GM18858 (cell line): Measurements from ENCODE around the gene KLK15.
"Not testable (repeated sequence)": the region's sequence is repeated elsewhere in the genome, so short reads cannot be mapped to it uniquely, and the experiment has no call there.

ENCODE experiments used
- ATAC-seq: cut with Tn5 transposase; IDR thresholded peaks from one replicate; pipeline ENCODE4 v1.9.1; 2021; ENCODE audit not compliant: unreplicated experiment

The KLK15 gene

DNA sequence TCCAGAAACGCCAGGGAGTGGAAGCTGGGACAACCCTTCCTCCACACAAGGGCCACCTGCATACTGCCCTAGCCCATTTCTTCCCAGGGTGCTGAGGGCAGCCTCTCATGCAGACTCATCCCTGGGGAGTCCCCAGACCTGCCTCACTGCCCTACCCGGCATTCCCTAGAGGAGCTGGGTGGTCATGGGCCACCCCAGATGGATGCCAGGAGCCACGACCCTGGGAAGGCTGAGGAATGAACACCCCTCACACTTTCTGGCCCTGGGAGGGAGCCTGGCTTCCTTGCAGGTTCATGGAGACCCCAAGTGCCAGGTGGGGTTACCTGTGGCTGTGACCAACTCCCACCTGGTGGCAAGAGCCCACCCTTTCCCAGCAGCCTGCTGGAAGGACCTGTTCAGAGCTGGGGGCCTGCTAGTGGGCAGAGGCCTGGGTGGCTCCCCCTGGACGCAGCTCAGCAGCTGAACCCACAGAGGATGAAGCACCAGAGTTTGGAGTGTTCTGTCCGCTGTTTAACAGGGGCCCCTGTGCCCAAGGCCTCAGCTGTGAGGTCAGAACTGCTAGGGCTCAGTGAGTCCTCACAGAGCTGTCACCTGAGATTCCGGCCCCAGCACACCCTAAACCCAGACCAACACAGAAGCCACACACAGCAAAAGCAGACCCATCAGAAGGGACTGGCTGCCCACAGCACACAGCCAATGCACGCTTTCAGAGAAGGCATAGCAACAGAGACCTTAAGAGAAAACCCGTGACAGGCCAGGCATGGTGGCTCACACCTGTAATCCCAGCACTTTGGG is 36.5 kb downstream of the KLK15 start:
- no peak for ATAC-seq

- ATAC-seq, result no peak
These were observed 37.2 kb downstream of the KLK15 start for GRCh38 chr19:50796128-50796633.

DNA sequence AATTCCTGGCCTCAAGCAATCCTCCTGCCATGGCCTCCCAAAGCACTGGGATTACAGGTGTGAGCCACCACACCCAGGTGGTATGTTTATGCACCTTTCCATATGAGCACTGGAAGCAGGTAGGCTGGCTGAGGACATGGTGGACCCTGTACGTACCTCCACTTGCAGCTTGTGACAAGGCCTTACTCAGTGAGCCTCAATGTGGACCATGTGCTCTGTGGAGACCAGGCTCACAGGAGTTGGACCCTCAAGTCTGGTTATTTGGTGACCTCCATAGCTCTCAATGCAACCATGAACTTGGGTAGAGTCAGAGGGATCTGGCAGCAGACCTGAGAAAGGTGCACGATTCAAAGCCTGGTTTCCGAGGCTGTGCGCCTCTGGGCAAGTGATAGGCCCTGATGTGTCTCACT is 37.7 kb downstream of the KLK15 start:
- ATAC-seq, result no peak

DNA sequence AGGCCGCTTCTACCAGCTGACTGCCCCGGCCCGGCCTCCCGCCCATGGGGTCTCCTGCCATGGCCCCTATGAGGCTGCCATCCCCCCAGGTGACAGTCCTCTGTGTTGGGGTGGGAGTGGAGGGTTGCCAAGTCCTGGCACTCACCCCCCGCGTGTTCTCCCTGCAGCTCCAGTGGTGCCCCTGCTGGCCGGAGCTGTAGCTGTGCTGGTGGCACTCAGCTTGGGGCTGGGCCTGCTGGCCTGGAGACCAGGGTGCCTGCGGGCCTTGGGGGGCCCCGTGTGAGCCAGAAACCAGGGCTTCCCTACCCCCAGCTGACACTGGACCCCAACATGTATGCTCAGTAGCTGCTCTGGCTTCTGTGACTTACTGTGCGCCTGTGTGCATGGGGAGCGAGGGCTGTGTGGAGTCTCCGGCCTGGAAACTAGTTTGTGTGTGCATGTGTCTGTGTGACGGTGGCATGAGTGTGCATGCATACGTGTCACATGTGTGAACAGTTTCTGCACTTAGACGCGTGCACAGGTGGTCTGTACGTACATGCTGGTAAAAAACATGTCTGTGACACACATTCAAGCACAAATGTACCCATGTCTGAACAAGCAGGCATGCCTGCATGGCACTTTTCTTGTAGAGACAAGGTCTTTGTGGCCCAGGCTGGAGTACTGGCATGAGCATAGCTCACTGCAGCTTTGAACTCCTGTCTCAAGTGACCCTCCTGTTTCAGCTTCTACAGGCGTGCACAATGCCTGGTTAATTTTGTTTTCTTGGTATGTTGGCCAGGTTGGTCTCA is 38.3 kb downstream of the KLK15 start:
- no peak for ATAC-seq

DNA sequence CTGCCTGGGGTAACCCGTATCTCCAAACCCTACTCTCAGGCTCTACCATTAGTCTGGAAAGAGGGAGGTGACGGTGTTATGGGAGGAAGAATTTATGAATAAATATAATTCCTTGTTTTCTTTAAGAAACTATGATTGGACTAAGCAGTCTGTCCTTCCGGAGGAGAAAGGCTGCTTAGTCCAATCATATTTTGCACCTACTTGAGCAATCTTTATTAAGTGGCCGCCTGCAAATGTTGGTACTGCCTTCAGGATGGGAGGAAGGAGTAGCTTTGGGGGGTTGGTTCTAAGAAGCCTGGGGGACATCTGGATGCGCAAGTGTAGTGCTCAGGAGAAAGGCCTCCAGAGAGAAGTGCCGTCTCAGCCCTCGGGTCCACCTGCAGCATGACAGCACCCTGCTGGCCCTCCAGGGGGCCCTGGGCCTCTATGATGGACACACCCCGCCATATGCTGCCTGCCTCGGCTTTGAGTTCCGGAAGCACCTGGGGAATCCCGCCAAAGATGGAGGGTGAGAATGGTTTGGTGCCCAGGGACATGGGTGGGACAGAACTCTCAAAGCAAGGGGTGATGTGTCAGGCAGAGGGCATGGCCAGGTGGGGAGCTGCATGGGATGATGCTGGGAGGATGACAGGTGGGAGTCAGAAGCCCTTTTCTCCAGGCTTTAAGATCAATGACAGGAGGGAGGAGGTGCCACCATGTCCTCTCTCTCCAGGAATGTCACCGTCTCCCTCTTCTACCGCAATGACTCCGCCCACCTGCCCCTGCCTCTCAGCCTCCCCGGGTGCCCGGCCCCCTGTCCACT is 39.1 kb downstream of the KLK15 start:
- ATAC-seq, result no peak

DNA sequence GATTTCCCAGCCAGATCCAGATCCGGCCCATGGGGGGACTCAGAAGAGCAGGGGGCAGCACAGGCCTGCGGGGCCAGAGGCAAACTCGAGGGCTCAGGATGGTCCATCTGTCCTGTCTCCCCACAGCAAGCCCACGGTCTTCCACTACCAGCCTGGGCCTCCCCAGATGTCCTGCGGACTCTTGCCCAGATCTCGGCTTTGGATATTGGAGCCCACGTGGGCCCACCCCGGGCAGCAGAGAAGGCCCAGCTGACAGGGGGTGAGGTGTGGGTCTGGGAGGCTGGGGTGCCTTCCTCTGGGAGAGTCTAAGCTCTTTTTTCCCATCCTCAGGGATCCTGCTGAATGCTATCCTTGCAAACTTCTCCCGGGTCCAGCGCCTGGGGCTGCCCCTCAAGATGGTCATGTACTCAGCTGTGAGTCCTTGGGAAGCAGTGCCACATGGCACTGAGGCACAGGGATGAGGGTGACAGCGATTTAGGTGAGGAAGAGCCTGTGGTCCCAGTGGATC is 39.8 kb downstream of the KLK15 start:
- ATAC-seq, result no peak

GRCh38 chr19:50792272-50793250 is 40.8 kb downstream of the KLK15 start:
- ATAC-seq, result no peak

DNA sequence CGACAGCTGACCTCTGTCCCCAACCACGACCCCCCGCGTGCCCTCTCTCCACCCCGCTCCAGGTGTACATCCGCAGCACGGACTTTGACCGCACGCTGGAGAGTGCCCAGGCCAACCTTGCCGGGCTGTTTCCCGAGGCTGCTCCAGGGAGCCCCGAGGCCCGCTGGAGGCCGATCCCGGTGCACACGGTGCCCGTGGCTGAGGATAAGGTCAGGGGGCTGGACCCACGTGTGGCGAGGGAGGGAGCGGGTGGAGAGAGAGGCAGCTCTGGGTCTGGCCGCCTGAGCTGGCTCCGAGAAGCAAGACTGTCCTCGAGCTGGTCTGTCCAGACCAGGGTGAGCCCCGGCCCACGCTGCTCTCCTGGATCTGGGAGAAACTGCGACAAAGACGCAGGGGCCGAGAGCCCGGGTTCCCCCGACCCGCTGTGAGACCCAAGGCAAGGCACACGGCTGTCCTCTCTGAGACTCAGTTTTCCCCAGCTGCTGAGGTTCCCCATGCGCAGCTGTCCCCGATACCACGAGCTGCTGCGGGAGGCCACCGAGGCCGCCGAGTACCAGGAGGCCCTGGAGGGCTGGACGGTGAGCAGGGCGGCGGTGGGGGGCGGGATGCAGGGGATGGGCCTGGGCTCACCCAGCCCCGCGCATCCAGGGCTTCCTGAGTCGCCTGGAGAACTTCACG is 41.6 kb downstream of the KLK15 start:
- ATAC-seq, result no peak

DNA sequence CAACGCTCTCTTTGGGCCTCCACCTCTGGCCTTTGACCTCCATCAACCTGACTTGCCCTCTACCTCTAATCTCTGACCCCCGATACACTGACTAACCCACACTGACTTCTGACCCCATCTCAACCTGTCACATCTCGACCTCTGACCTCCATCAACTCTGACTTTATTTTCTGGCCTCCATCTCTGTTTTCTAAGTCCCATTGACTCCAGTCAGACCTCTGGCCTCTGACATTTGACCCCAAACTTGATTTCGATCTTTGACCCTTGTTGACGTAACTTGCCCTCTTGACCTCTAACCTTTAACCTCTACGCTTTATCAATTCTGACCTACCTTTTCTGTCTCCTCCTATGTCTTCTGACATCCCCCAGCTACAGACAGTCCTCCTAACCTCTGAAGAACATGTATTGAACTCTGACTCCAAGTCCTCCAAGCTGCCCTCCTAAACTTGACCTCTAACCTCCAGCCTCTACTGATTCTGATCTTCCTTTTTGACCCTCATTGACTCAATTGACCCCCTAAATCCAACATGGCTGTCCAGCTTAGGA is 42.4 kb downstream of the KLK15 start:
- ATAC-seq, result no peak

- no peak for ATAC-seq
These were observed 43.0 kb downstream of the KLK15 start, which contains the start of gene ACP4 for GRCh38 chr19:50790396-50790795. TSS of gene ACP4 (plus strand) at chr19:50790415. CDS start at chr19:50790415, 0 bp downstream.

- ATAC-seq, result no peak
These were observed 48.0 kb downstream of the KLK15 start for GRCh38 chr19:50785329-50785728.

- no peak for ATAC-seq
These were observed 48.7 kb downstream of the KLK15 start for GRCh38 chr19:50784710-50785109.

GRCh38 chr19:50783848-50784152 is 49.6 kb downstream of the KLK15 start:
- ATAC-seq, result not testable (repeated sequence)

DNA sequence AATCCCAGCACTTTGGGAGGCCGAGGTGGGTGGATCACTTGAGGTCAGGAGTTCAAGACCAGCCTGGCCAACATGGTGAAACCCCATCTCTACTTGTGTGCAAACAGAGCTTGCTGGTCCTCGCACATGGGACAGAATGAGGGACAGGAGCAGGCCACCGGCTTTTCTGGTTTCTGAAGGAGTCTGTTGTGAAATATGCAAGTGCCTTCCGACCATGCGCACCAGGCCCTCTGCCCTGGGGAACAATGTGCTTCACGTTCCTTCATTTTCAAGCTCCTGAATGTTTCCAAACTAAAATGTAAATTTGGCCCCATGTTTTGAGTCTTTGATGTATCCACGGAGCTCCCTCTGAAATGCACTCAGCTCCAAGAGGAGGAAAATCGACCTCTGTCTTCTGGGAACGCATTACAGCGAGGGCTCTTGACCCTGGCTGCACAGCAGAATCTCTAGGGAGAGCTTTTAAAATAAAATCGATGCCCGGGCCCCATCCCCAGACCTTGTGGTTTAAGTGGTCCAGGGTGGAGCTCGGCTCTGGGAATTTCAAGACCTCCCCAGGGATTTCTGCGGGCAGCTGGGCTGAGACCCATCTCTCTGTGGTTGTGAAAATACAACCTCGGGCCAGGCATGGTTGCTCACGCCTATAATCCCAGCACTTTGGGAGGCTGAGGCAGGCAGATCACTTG is 52.5 kb downstream of the KLK15 start:
- ATAC-seq, result no peak

- ATAC-seq, result no peak
These were observed 53.6 kb downstream of the KLK15 start for GRCh38 chr19:50779504-50780457.

DNA sequence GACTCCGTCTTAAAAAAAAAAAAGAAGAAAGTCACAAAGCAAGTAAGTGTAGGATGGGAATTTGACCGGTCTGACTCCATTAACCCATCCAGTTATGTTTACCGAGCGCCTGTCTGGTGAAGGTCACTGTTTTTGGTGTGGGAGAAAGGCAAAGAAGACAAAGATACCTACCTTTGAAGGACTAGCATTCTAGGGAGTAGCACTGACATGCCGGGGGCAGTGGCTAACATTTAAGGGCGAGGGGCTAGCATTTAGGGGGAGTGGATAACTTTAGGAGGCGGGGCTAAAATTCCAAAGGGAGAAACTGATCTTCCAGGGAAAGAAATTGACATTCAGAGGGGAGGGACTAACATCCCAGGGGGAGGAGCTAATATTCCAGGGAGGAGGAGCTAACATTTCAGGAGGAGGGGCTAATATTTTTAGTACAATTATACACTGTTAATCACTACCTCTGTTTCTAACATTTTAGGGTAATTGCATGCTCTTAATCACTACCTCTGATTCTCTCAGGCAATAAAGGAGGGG is 54.4 kb downstream of the KLK15 start:
- ATAC-seq, result no peak

DNA sequence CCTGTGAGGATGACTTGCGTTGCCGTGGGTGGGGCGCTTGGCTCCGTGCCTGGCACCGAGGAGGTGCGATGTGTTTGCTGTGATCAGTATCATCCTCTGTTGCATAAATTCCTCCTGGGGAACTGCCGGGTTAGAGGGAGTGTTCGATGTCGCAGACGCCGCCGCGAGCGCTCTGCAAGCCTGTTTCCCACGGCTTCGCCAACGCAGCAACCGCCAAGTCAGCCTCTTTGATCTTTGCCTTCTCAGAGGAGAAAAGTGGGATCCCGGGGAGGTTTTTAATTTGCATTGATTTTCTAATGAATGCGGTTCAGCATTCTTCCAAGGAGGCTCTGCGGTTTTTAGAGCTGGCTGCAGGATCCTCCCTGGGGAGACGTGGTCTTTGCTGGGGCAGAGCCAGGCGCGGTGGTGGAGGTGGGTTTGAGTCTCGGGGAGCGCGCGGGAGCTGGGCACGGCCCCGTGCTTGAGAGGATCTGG is 55.5 kb downstream of the KLK15 start:
- ATAC-seq, result no peak
